ENCODE measurements around the gene ADAMTS8. TPM values are rescaled to one million over a fixed set of nuclear protein-coding genes. Genes with fewer than 3 reads are reported as not detected.
A peak's percentile ranks its signal among the peaks of the same experiment; 100 is the strongest.

Gene ADAMTS8
- total and polyA plus RNA-seq, 2 experiments from 2014 or later, result 3.8 to 6.6 TPM

DNA sequence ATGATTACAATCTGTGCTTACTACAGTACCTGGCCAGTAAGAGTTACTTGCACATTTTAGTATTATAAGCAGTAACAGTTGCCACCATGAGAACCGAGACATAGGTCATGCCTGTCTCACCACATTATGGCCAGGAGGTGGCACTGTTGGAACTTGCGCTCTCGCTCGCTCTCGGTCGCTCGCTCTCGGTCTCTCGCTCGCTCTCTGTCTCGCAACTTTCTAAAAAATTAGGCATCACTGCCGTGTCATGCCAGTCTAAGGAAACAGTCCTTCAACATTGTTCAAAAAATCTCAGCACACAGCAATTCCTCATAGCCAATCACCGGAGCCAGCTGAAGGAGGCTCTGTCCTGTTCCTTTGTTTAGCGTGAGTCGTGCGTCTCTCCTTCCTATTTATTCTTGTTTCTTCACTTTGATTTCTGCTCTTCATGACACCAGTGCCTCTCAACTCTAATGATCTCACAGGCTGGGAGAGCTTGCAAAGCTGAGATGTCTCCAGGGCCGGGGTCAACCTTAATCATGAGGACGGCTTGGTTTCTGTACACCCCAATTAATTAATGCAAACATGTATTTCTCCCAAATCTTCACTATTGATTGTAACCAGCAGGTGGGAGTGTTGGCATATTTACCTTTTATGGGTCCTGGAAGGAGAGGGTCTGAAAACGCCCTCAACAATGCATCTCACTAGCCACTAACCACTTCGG is 6.3 kb upstream of the ADAMTS8 start:
- peak; percentile 87 for TF ChIP-seq CTCF (IDR thresholded peaks at IDR 0.05; ENCODE audit: low read depth, low read length)
- DNase-seq (ENCODE audit: low read depth in 1 of 2, low spot score in 1 of 2), result peak; percentile 85 to 88
- H3K27me3 ChIP-seq, result peaks cover 11% of the 10 kb centered on the region
- H3K9me3 ChIP-seq (ENCODE audit: low read depth), result no peaks in the 10 kb centered on the region
- H3K4me1 ChIP-seq (ENCODE audit: low read depth), result peaks cover 5% of the 10 kb centered on the region
- no peaks in the 10 kb centered on the region for H3K36me3 ChIP-seq
- H3K27ac ChIP-seq, result no peak overlapping the region
- peak overlapping the region; percentile 70 for H3K4me3 ChIP-seq

DNA sequence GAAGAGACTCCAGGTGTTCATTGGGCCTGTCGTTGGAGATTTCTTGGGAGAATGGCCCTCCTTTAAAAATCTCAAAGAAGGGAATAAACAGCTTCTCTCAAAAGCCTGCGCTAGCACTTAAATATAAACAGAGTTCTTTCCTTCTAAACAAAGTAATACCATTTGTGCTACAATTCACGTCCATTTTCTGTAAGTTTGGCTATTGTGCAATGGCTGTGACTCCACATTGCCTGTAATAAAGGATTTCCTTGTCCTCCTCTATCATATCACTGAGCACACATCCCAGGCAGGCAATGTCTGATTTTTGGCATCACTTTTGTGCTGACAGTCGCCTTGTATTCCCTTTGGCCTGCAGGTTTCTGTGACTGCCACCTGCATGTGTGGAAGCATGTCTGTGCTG is 4.9 kb upstream of the ADAMTS8 start:
- Histone ChIP-seq H3K36me3 (no peaks in the 10 kb centered on the region), H3K27me3 (peaks cover 24% of the 10 kb centered on the region), H3K4me1 (ENCODE audit: low read depth) (peaks cover 5% of the 10 kb centered on the region), H3K9me3 (ENCODE audit: low read depth) (no peaks in the 10 kb centered on the region), H3K27ac (no peak overlapping the region), H3K4me3 (no peak overlapping the region)
- TF ChIP-seq CTCF (IDR thresholded peaks at IDR 0.05; ENCODE audit: low read depth, low read length), result no peak
- no peak for DNase-seq (ENCODE audit: low read depth in 1 of 2, low spot score in 1 of 2)

- Histone ChIP-seq H3K27ac (no peak overlapping the region), H3K9me3 (ENCODE audit: low read depth) (no peaks in the 10 kb centered on the region), H3K4me3 (no peak overlapping the region), H3K27me3 (peaks cover 38% of the 10 kb centered on the region), H3K4me1 (ENCODE audit: low read depth) (peaks cover 5% of the 10 kb centered on the region), H3K36me3 (no peaks in the 10 kb centered on the region)
- no peak for TF ChIP-seq CTCF (IDR thresholded peaks at IDR 0.05; ENCODE audit: low read depth, low read length)
- DNase-seq (ENCODE audit: low read depth in 1 of 2, low spot score in 1 of 2), result no peak
Observed at GRCh38 chr11:130431801-130432200, 3.4 kb upstream of the ADAMTS8 start.

GRCh38 chr11:130431331-130431773 is 2.9 kb upstream of the ADAMTS8 start:
- no peaks in the 10 kb centered on the region for H3K9me3 ChIP-seq (ENCODE audit: low read depth)
- peak; percentile 78 to 87 for DNase-seq (ENCODE audit: low read depth in 1 of 2, low spot score in 1 of 2)
- peaks cover 5% of the 10 kb centered on the region for H3K4me1 ChIP-seq (ENCODE audit: low read depth)
- no peaks in the 10 kb centered on the region for H3K36me3 ChIP-seq
- H3K27ac ChIP-seq, result no peak overlapping the region
- no peak overlapping the region for H3K4me3 ChIP-seq
- peaks cover 42% of the 10 kb centered on the region for H3K27me3 ChIP-seq
- peak; percentile 68 for TF ChIP-seq CTCF (IDR thresholded peaks at IDR 0.05; ENCODE audit: low read depth, low read length)

- Histone ChIP-seq H3K27ac (no peak overlapping the region), H3K27me3 (peaks cover 45% of the 10 kb centered on the region), H3K9me3 (ENCODE audit: low read depth) (no peaks in the 10 kb centered on the region), H3K4me1 (ENCODE audit: low read depth) (no peaks in the 10 kb centered on the region), H3K4me3 (no peak overlapping the region), H3K36me3 (no peaks in the 10 kb centered on the region)
- TF ChIP-seq CTCF (IDR thresholded peaks at IDR 0.05; ENCODE audit: low read depth, low read length), result no peak
- no peak for DNase-seq (ENCODE audit: low read depth in 1 of 2, low spot score in 1 of 2)
Observed at GRCh38 chr11:130429983-130430382, 1.6 kb upstream of the ADAMTS8 start.
